Gastroesophageal sphincter (tissue), 3 donors: ENCODE data around the gene NECTIN1.

Experiments
- EP300 ChIP-seq: sonication (generic); formaldehyde crosslinking; IDR thresholded peaks from one replicate; pipeline ENCODE4 v1.6.1; 2017; ENCODE audit warnings: antibody characterized with exemption, mild to moderate bottlenecking
- POLR2A ChIP-seq, 2 donors: fragments of 450-650 bp; IDR thresholded peaks; one replicate each; pipeline ENCODE4 v1.6.1; 2017; ENCODE audit warnings: antibody characterized with exemption in 2 of 2, mild to moderate bottlenecking in 2 of 2, moderate library complexity in 1 of 2
- POLR2AphosphoS5 ChIP-seq: sonication (generic); formaldehyde crosslinking; IDR thresholded peaks from one replicate; pipeline ENCODE4 v1.6.1; 2017; ENCODE audit warnings: antibody characterized with exemption
- TF ChIP-seq, protein P1 (sequence below), 4 experiments: fragments of 200-600 bp in 2 of 4; fragments of 450-650 bp in 2 of 4; sonication (generic) in 1 of 4; IDR thresholded peaks; one replicate each; pipeline ENCODE4 v1.5.1; 2017 to 2019; ENCODE audit warnings: antibody characterized with exemption in 4 of 4, mild to moderate bottlenecking in 2 of 4, moderate library complexity in 2 of 4

DNA sequence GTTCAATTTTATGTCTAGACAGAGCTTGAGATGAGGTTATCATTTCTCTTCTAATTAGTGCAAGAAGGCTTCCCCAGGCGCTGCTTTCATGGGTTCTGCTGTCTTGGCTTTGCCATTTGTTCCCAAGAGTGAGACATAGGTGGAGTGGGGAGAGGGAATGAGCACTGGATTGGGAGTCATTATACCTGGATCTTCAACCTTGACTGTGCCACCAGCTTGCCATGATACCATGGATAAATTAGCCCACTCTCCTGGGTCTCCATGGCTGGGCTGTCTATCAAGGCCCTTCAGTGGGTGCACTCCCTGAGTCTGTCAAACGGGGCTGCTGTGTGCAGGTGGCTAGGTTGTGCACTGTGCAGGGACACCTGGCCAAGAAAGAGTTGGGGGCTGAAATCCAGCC, 15.6 kb upstream of the NECTIN1 start:
- TF ChIP-seq POLR2A (IDR thresholded peaks at IDR 0.05) (no peak), EP300 (no peak), POLR2AphosphoS5 (no peak)
- TF ChIP-seq, protein P1, sequence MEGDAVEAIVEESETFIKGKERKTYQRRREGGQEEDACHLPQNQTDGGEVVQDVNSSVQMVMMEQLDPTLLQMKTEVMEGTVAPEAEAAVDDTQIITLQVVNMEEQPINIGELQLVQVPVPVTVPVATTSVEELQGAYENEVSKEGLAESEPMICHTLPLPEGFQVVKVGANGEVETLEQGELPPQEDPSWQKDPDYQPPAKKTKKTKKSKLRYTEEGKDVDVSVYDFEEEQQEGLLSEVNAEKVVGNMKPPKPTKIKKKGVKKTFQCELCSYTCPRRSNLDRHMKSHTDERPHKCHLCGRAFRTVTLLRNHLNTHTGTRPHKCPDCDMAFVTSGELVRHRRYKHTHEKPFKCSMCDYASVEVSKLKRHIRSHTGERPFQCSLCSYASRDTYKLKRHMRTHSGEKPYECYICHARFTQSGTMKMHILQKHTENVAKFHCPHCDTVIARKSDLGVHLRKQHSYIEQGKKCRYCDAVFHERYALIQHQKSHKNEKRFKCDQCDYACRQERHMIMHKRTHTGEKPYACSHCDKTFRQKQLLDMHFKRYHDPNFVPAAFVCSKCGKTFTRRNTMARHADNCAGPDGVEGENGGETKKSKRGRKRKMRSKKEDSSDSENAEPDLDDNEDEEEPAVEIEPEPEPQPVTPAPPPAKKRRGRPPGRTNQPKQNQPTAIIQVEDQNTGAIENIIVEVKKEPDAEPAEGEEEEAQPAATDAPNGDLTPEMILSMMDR (IDR thresholded peaks at IDR 0.05), result no peak
